Hematopoietic multipotent progenitor cell treated with erythropoietin and hydrocortisone succinate and interleukin-3 and kit ligand, for 8 days (in vitro differentiated cells): ENCODE results near the gene HOXB4.
A peak's percentile ranks its signal among the peaks of the same experiment; 100 is the strongest.

ENCODE experiments used
- DNase-seq: peaks from one replicate; pipeline ENCODE4 v3.0.0-alpha.2; 2015

Gene HOXB4

GRCh38 chr17:48558057-48558830 lies 19.9 kb downstream of the HOXB4 start:
- DNase-seq, result no peak

- no peak for DNase-seq
These were observed 21.4 kb downstream of the HOXB4 start for GRCh38 chr17:48556576-48557401.

DNA sequence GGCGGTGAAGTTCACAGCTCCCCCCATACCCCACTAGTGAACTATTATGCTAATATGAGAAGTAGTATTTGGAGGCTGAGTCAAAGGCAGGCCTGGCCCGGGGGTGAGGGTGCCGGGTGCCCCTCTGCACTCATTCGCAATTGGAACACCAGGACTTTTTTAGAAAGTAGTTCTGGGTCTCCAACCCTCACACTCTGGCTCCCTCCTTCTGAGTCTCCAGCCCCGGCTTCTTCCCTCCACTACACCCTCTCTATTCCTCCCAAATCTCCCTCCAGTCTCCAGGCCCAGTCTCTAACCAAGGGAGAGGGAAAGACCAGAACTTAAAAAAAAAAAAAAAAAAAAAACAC lies 21.9 kb downstream of the HOXB4 start:
- no peak for DNase-seq

DNA sequence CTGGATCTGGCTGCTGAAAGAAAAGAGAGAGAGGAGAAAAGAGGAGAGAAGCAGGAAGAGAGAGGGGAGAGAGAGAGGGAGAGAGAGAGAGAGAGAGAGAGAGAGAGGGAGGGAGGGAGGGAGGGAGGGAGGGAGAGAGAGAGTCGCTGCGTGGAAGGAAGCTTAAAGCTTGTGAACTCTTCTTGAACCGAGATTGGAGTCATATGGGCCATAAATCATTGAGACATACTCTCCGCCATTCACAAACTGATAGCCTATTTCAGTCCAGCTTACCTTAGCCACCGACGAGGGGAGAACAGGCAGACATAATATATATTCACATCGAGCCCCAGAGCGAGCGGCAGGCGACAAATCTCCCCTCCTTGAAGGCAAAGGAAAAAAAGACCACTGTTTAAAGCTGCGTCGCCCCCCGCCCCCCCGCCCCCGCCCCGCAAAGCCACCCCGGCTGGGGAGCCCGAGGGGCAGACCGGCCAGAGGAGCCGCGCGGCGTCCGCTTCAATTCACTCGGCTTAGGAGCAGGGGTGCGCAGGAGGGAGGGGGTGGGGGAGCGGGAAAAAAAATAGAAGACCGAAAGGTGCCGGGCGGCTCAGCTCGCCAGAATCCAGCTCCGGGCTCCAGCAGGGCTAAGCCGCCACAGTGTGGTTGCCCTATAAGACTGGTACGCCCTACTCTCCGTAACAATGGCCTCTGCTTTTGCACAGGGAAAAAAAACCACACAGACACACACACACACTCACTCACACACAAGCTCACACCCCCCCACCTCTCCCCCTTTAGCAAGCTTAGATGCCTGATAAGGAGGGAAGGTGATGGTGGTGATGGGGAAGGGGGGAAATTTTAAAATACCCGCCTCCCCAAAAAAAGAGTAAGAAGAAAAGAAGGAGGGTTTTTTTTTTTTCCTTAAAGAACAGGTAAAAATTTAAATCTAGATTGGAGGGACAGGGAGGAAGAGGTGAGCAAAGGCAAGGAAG lies 22.6 kb downstream of the HOXB4 start:
- no peak for DNase-seq

DNA sequence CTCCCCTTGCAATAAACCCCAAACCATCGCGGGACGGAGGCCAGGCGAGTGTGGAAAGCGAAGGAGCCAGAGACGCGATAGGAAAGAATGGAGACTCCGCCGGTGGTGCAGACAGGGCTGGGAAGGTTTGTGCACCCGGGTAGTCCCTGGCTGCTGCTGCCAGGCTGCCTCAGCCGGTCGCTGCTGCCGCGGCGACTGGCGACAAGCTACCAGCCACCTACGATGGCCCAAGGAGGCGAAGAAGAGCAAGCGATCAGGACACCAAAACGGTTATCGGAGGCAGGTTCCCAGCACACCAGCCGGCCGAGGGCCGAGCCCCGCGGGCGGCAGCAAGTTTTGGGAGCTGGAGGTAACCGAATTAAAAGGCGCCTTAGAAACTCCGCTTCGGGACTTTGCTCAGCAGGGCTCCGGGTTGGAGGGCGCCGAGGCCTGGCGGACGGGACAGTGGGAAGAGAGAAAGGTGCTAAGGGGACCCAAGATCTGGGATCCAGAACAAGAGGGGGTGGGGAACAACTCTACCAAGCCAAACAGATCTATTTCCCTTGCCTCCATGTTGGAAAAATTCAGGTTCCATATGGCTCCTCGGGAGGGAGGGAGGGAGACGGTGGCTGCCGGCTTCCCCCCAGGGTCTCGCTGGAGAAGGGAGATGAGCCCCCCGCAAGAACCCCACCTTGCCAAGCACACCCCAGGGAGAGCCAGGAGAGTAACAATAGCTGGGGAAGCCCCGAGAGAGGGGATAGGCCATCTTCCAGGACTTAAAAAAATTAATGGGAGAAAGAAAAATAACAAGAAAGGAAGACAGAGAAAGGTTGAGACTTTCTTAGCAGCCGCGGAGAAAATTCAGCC lies 23.5 kb downstream of the HOXB4 start:
- no peak for DNase-seq

GRCh38 chr17:48553826-48554225 lies 24.3 kb downstream of the HOXB4 start:
- no peak for DNase-seq

DNA sequence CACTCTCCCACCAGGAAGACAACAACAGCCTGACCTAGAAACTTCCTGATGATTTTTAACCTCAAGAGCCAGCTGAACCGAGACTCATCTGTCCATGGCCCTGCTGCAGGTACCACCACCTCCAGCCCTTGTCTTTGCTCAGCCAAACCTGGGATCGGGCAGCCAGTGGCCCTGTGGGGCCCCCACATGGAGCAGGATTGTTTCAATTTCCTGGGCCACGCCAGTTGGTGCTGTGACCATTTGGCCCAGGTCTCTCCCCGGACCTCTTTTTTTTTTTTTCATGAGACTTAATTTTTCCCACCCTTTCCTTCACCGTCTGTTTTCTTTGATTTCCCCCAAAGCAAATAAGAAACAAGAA lies 25.0 kb downstream of the HOXB4 start:
- no peak for DNase-seq

GRCh38 chr17:48552466-48553189 lies 25.5 kb downstream of the HOXB4 start:
- DNase-seq, result no peak

- DNase-seq, result no peak
These were observed 26.3 kb downstream of the HOXB4 start for GRCh38 chr17:48551596-48552465.

DNA sequence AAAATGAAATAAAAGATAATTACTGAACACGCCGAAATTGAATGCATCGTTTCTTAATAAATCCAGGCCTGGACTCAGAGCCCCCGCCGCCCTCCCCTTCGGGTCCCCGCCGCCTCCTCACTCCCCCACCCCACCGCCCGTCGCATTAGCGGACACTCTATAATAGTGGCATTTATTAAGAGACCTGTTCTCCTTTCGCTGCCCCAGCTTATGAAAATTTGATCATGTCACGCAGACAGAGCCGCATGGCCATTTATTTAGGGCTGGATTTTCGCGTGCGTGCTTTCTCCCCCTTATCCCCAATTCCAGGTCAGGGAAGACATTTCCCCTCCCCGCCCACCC lies 27.0 kb downstream of the HOXB4 start:
- DNase-seq, result no peak

DNA sequence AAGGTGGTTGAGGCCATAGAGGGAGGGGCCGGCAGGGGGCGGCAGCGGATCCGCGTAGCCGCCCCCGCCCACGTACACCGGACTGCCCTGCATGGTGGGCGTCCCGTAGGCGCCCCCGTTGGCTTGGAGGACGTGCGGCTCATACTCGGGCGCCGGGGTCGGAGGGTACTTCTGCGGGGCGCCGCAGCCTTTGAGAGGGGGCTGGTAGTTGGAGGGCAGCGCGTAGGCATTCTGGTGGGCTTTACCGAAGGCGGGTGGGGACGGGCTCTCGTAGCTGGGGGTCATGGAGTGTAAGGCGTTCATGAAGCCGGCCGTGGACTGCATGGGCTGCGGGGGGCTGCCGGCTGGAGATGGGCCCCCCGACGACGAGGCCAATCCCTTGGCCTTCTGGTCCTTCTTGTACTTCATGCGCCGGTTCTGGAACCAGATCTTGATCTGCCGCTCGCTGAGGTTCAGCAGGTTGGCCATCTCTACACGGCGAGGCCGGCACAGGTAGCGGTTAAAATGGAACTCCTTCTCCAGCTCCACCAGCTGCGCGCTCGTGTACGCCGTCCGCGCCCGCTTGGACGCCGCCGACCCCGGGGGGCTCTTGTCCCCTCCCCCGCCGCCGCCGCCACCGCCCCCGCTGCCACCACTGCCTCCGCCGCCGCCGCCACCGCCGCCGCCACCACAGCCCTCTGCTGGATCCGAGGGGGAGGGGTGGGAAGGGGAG lies 27.5 kb downstream of the HOXB4 start:
- DNase-seq, result no peak

DNA sequence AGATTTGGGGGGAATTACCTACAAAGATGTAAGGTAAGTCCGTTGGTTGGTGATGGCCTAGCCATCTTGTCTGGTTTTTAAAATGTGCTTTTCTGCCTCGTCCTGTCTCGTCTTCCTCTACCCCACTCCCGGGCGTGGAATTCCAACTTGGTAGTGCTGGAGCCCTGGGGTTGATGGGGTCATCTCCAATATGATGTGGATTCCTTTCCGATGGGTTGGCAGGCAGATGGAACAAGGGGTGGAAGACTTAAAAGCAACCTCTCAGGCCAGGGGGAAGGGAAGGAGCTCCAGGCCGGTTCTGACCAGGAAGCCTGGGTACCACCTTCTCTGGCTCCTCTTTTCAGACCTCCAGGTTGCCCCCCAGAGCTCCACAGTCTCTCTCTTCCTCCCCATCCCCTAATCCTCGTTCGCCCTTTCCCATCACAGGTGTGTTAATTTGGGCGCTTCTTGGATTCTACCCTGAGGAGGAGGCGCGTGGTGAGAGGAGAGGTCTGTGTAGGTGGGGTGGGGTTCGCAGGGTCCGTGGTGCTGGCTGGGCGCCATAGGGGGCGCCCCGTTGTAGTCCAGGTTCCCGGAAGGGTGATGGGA lies 28.1 kb downstream of the HOXB4 start:
- DNase-seq, result no peak

DNA sequence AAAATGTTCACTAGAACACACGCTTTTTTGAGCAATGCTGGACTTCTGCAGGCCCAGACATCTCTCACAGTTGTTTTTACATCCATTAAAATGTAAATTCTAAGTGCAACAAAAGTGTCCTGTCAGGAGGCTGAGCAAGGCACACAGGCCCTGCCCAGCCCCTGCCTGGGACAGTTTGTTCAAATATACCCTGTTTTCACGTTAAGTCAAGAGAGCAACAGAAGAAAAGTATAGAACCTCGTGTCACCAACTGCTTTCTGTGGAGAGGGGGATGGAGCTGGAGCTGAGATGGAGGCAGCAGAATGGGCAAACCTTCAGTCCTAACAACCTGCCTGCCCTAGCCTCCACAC lies 28.9 kb downstream of the HOXB4 start:
- no peak for DNase-seq

GRCh38 chr17:48548523-48549280 lies 29.4 kb downstream of the HOXB4 start:
- peak; percentile 40 for DNase-seq

DNA sequence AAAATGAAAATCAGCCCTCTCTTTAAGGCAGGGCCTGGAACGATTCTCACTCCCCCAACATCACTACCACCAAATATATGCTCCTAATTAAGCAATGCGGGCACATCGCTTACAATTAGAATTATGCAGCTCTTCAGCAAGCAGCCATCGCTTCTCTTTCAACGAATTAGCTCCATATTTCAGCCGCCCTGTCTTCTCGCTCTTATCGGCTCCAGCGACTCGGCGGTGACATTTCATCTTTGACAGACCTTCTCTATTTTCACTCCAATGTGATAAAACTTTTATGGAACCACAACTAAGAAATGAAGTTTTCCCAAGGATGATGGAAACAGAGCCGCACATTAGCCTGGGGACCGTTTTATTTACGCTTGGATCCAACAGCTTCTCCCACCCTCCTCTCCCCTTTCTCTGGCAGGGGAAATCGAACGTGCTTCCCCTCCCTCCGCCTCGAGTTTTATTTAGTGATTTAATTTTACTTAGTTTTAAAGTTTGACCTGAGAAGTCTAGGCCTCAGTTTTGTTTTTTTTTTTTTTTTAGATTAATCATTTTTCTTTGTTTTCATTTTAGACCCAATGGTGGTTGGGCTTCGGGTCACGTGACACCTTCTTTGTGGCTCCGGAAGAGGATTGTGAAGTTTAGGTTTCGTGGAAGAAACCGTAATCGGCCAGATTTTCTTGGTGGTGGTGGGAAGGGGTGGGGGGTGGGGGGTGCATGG lies 30.2 kb downstream of the HOXB4 start:
- DNase-seq, result peak; percentile 80

DNA sequence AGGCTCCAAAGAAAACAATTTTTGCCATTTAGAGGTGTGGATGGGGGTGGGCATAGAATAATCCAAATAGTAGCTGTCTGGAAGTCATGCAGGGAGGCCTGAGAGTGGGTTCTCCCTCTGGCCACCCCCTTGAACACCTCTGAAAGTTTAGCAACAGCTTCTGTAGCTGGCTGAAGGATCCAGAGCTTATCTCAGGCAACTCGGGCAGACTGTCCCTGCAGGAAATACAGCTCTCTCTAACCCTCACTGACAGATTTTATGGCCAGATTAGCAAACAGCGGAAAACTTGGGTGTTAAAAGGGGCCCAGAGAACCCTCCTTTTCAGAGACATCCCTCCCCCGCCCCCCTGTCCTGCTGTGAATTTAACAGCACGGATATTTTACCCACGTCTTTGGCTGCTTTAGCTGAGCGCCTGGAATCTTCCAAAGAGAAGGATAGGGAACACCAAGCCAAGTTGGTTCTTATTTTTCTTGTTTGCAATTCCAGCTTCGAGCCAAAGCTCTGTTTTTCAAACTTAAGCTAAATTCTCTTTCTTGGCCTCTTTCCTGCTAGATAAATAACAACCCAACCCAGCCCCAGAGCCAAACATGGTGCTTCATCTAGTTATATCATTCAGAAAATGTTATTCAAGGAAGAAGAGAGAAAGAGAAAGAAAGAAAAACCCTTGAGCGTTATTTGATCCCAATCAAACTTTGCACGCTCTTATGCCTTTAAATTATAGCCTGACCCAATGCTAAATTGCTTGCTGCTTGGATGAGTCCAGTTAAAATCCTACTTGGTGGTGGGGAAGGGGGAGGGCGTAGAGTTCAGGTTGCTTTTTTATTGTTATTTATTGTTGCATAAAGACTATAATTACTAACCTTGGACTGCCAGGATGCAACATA lies 31.0 kb downstream of the HOXB4 start:
- peak; percentile 94 for DNase-seq
